Stomach smooth muscle (tissue), 2 donors: ENCODE results near the gene RASD2.
A peak's percentile ranks its signal among the peaks of the same experiment; 100 is the strongest.

Experiments used
- H3K27ac ChIP-seq: one replicate; pipeline ENCODE4 v1.7.0; 2013; ENCODE audit warnings: mild to moderate bottlenecking, low read length, inconsistent platforms
- H3K27me3 ChIP-seq, 2 donors: one replicate each; pipeline ENCODE4 v1.7.0; 2013; ENCODE audit warnings: low read length in 2 of 2; ENCODE audit not compliant: insufficient read depth in 2 of 2, control insufficient read depth in 1 of 2
- H3K36me3 ChIP-seq, 2 donors: one replicate each; pipeline ENCODE4 v1.7.0; 2013; ENCODE audit warnings: low read length in 2 of 2; ENCODE audit not compliant: control insufficient read depth in 2 of 2, insufficient read depth in 2 of 2
- H3K4me1 ChIP-seq: one replicate; pipeline ENCODE4 v1.7.0; 2013; ENCODE audit warnings: low read length; ENCODE audit not compliant: control insufficient read depth, insufficient read depth
- H3K4me3 ChIP-seq, 2 donors: one replicate each; pipeline ENCODE4 v1.7.0; 2013; ENCODE audit warnings: low read length in 2 of 2
- H3K9ac ChIP-seq, 2 donors: one replicate each; pipeline ENCODE4 v1.7.0; 2013; ENCODE audit warnings: low read length in 2 of 2, mild to moderate bottlenecking in 1 of 2
- H3K9me3 ChIP-seq, 2 donors: one replicate each; pipeline ENCODE4 v1.7.0; 2013; ENCODE audit warnings: low read length in 2 of 2; ENCODE audit not compliant: control insufficient read depth in 2 of 2
- donor health status: healthy.
- donor health status: Pancreatic carcinoma.

Gene RASD2

DNA sequence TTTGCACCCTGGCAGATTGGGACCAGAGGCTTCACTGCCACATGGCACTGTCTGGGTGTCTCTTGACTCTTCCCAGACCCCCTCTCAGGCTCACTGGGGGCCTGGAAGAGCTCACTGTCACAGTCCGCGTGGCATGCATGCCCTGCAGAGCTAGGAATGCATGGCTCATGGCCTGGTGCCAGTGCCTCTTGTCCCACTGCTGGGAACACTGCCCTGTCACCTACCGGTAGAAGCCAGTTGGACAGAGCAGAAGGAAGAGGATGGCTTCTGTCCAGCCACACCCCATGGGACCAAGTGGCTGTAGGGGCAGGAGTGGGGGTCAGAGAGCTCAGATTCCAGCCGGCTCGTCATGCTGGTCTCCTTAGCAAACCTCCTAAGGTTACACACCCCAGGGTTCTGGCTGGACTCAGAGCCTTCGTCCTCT is 46.8 kb downstream of the RASD2 start:
- Histone ChIP-seq H3K27me3 (no peaks in the 10 kb centered on the region), H3K4me3 (no peak overlapping the region), H3K9ac (peak overlapping the region in 1 of 2 donors; percentile 42), H3K27ac (peak overlapping the region; percentile 75), H3K36me3 (no peaks in the 10 kb centered on the region), H3K9me3 (no peaks in the 10 kb centered on the region), H3K4me1 (peaks cover 32% of the 10 kb centered on the region)

DNA sequence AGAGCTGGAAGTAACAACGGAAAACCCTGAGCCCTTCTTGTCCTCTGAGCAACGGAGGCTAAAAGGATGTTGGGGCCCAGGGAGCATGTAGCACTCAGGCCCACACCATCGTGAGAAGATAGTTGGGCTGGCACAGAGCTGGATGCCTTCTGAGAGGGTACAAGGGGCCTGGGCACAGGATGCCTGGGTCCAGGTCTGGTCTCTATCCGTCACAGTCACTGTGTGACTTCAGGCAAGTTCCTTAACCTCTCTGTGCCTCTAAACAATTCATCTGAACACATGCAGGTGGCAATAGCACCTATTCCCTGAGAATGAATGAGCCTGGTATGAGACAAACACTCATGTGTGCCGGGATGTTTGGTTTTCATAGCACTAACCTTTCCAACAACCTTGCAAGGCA is 47.3 kb downstream of the RASD2 start:
- Histone ChIP-seq H3K4me1 (peaks cover 32% of the 10 kb centered on the region), H3K27ac (peak overlapping the region; percentile 75), H3K4me3 (no peak overlapping the region), H3K9me3 (no peaks in the 10 kb centered on the region), H3K27me3 (no peaks in the 10 kb centered on the region), H3K36me3 (no peaks in the 10 kb centered on the region), H3K9ac (peak overlapping the region in 1 of 2 donors; percentile 42)

- Histone ChIP-seq H3K9me3 (no peaks in the 10 kb centered on the region), H3K4me3 (no peak overlapping the region), H3K4me1 (peaks cover 32% of the 10 kb centered on the region), H3K36me3 (no peaks in the 10 kb centered on the region), H3K27me3 (no peaks in the 10 kb centered on the region), H3K9ac (no peak overlapping the region), H3K27ac (no peak overlapping the region)
Observed at GRCh38 chr22:35589071-35589755, 48.6 kb downstream of the RASD2 start.

GRCh38 chr22:35589756-35590093 is 49.1 kb downstream of the RASD2 start:
- Histone ChIP-seq H3K27ac (no peak overlapping the region), H3K4me1 (peaks cover 33% of the 10 kb centered on the region), H3K9me3 (no peaks in the 10 kb centered on the region), H3K36me3 (no peaks in the 10 kb centered on the region), H3K4me3 (no peak overlapping the region), H3K27me3 (no peaks in the 10 kb centered on the region), H3K9ac (no peak overlapping the region)

DNA sequence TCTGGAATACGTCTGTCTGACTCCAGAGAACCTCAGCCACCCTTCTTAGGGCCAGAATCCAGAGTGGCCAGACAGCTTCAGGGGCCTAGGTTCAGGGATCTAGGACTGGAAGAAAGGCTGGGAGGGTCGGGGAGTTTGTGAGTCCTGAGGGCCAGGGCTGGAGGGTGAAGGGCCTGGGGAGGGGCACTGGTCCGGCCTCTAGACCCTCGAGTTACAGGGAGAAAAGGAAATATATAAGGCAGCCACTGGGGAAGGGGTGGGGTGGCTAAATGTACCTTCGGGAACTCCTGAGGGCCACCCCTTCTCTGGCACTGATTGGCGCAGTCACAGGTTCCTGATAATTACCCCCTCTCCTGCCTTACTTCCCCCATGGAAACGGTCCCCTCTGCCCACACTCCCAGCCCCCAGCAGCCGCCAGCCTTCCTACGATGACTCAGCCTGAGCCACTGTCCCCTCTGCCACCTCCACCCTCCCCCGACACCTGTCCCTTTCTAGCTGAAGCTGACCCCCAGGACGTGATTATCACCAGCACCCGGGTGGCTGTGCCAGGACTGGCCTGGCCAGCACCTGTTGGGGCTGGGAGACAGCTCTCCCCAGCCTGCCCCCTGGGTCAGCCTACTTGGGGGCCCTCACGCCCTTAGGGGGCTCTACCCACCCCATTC is 50.1 kb downstream of the RASD2 start:
- H3K9ac ChIP-seq: no peak overlapping the region
- H3K4me1 ChIP-seq: peaks cover 33% of the 10 kb centered on the region
- no peaks in the 10 kb centered on the region for H3K36me3 ChIP-seq
- H3K4me3 ChIP-seq: no peak overlapping the region
- no peak overlapping the region for H3K27ac ChIP-seq
- no peaks in the 10 kb centered on the region for H3K27me3 ChIP-seq
- H3K9me3 ChIP-seq: no peaks in the 10 kb centered on the region

- Histone ChIP-seq H3K36me3 (no peaks in the 10 kb centered on the region), H3K9ac (peak overlapping the region in 1 of 2 donors; percentile 42), H3K4me3 (no peak overlapping the region), H3K27ac (peak overlapping the region; percentile 78), H3K4me1 (peaks cover 37% of the 10 kb centered on the region), H3K9me3 (no peaks in the 10 kb centered on the region), H3K27me3 (no peaks in the 10 kb centered on the region)
Observed at GRCh38 chr22:35591714-35592417, 51.2 kb downstream of the RASD2 start.

DNA sequence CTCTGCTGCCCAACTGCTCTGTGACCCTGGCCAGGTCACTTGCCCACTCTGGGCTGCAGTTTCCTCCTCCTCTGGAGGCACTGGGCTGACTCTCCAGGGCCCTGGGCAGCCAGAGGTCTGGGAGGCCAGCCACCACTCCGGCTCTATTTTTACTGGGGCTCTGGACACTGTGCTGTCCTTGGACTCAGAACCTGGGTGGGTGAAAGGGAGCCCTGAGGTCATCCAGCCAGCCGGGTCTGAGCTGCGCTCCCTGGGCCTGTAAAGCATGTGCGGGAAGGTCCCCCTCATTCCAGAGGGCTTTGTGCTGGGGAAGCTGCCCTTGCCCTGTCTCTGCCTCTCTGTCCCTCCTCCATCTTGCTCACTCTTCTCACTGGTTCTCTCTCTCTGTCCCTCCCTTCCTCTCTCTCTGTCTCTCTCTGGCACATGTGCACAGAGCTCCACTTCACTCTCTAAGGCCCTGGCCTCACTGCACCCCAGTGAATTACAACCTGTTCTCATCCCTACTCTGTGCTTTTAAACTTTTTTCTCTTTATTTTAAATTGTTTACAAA is 51.9 kb downstream of the RASD2 start:
- Histone ChIP-seq H3K9ac (peak overlapping the region in 1 of 2 donors; percentile 42), H3K9me3 (no peaks in the 10 kb centered on the region), H3K4me3 (no peak overlapping the region), H3K27ac (peak overlapping the region; percentile 78), H3K4me1 (peaks cover 34% of the 10 kb centered on the region), H3K36me3 (no peaks in the 10 kb centered on the region), H3K27me3 (no peaks in the 10 kb centered on the region)

DNA sequence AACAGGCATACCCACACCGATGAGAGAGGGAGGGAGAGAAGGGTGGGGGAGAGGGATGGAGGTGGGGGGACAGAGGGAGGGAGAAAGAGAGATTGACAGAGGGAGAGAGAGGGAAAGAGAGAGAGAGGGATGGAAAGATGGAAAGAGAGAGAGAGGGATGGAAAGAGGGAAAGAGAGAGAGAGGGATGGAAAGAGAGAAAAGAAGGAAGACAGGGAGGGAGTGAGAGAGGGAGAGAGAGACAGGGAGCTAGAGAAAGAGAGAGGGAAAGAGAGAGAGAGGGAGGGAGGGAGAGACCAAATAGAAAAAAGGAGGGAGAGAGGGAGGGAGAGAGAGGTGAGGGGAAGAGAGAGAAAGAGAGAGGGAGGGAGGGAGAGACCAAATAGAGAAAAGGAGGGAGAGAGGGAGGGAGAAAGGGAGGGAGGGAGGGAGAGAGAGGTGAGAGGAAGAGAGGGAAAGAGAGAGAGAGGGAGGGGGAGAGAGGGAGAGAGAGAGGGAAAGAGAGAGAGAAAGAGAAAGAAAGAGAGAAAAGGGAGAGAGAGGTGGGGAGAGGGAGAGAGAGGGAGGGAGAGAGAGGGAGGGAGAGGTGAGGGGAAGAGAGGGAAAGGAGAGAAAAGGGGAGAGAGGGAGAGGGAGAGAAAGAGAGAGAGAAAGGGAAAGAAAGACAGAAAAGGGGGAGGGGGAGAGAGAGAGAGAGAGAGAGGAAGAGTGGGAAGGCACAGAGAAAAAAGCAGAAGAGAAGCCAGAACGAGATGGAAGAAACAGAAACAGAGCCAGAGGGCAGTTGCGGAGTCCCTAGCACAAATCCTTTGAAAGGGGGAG is 52.6 kb downstream of the RASD2 start:
- Histone ChIP-seq H3K36me3 (no peaks in the 10 kb centered on the region), H3K4me3 (no peak overlapping the region), H3K27me3 (no peaks in the 10 kb centered on the region), H3K9ac (no peak overlapping the region), H3K4me1 (peaks cover 31% of the 10 kb centered on the region), H3K27ac (peak overlapping the region; percentile 78), H3K9me3 (no peaks in the 10 kb centered on the region)

GRCh38 chr22:35593891-35594470 is 53.4 kb downstream of the RASD2 start:
- Histone ChIP-seq H3K9ac (no peak overlapping the region), H3K27ac (no peak overlapping the region), H3K36me3 (no peaks in the 10 kb centered on the region), H3K4me1 (peaks cover 31% of the 10 kb centered on the region), H3K4me3 (no peak overlapping the region), H3K9me3 (no peaks in the 10 kb centered on the region), H3K27me3 (no peaks in the 10 kb centered on the region)

- H3K4me1 ChIP-seq: peaks cover 31% of the 10 kb centered on the region
Observed at GRCh38 chr22:35594686-35595085, 54.1 kb downstream of the RASD2 start.

More at GRCh38 chr22:35594686-35595085, 54.1 kb downstream of the RASD2 start:
- no peak overlapping the region for H3K27ac ChIP-seq
- H3K9me3 ChIP-seq: no peaks in the 10 kb centered on the region
- H3K4me3 ChIP-seq: no peak overlapping the region
- H3K36me3 ChIP-seq: no peaks in the 10 kb centered on the region
- no peak overlapping the region for H3K9ac ChIP-seq
- H3K27me3 ChIP-seq: no peaks in the 10 kb centered on the region
